Mesodermal cell (in vitro differentiated cells): ENCODE data around the gene MDN1.
A peak's percentile ranks its signal among the peaks of the same experiment; 100 is the strongest.
"Not testable (repeated sequence)": the region's sequence is repeated elsewhere in the genome, so short reads cannot be mapped to it uniquely, and the experiment has no call there.

Experiments
- H3K27ac ChIP-seq: 2 replicates; pipeline ENCODE4 v1.7.0; 2013; ENCODE audit warnings: mild to moderate bottlenecking, low read depth, low read length, moderate library complexity; ENCODE audit not compliant: severe bottlenecking
- H3K36me3 ChIP-seq: 2 replicates; pipeline ENCODE4 v1.7.1; 2013; ENCODE audit warnings: mild to moderate bottlenecking, low read length, moderate library complexity; ENCODE audit not compliant: control insufficient read depth, insufficient read depth
- H3K4me1 ChIP-seq: one replicate; pipeline ENCODE4 v1.7.1; 2013; ENCODE audit warnings: mild to moderate bottlenecking, low read length; ENCODE audit not compliant: insufficient read depth, control insufficient read depth, poor library complexity, severe bottlenecking
- H3K4me3 ChIP-seq: 2 replicates; pipeline ENCODE4 v1.7.0; 2013; ENCODE audit warnings: low read length, control low read depth, mild to moderate bottlenecking; ENCODE audit not compliant: insufficient read depth, poor library complexity, severe bottlenecking; ENCODE audit errors: extremely low read depth
- H3K9me3 ChIP-seq: 2 replicates; pipeline ENCODE4 v1.7.1; 2013; ENCODE audit warnings: mild to moderate bottlenecking, low read length, moderate library complexity; ENCODE audit not compliant: control insufficient read depth
- WGBS, 2 experiments: methylation state at CpG; one replicate each; pipeline ENCODE4 v1.1.5; 2013; ENCODE audit warnings: missing lambda C conversion rate in 2 of 2; ENCODE audit not compliant: insufficient coverage in 2 of 2; 5-methylcytosine and 5-hydroxymethylcytosine counted together

MDN1 gene

DNA sequence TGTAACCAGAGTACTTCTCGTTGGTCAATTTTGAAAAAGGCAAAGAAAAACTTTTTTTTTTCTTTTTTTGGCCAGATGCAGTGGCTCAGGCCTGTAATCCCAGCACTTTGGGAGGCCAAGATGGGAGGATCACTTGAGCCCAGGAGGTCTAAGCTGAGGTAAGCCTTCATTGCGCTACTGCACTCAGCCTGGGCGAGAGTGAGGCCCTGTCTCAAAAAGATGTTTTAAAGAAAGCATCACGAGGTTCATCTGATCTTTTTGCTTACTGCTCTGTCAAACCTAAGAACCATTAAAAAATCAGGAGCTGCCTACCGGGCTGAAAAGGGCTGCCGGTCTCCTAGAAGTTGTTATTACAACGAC lies 181.7 kb downstream of the MDN1 start:
- H3K36me3 ChIP-seq = peaks cover 40% of the 10 kb centered on the region
- H3K4me1 ChIP-seq = peaks cover 4% of the 10 kb centered on the region
- peak overlapping the region; percentile 69 for H3K4me3 ChIP-seq
- no peaks in the 10 kb centered on the region for H3K9me3 ChIP-seq
- 24 to 29% methylated on average over 7 of the region's 7 CpGs for WGBS, 2 experiments
- peak overlapping the region; percentile 86 for H3K27ac ChIP-seq

DNA sequence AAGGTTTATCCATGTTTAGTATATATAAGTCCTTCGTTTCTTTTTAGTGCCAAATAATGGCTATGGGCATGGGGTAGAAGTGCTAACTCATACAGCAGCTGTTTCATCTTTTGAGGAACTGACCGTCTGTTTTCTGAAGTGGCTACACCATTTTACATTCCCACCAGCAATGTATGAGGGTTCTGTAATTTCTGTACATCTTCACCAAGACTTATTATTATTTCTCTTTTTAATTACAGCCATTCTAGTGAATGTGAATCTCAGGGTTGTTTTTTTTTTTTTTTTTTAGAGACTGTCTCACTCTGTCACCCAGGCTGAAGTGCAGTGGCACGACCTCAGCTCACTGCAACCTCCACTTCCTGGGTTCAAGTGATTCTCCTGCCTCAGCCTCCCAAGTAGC lies 183.2 kb downstream of the MDN1 start:
- H3K36me3 ChIP-seq = peaks cover 27% of the 10 kb centered on the region
- H3K4me3 ChIP-seq, H3K4me1 ChIP-seq, H3K9me3 ChIP-seq, H3K27ac ChIP-seq: not testable (repeated sequence)
- 83% methylated on average over 1 of the region's 3 CpGs; no CpG with 5 or more reads in 1 of the 2 experiments for whole genome bisulfite sequencing, 2 experiments

DNA sequence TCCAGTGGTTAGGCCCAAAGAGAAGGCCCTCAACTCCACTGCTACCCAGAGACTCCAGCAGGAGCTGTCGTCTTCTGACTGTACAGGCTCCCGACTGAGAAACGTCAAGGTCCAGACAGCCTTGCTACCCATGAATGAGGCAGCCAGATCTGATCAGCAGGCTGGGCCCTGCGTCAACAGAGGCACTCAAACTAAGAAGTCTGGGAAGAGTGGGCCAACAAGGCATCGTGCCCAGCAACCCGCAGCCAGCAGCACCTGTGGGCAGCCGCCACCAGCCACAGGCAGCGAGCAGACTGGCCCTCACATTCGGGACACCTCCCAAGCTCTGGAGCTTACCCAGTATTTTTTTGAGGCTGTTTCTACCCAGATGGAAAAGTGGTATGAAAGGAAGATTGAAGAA lies 189.1 kb downstream of the MDN1 start:
- 89 to 90% methylated on average over 9 of the region's 9 CpGs for WGBS, 2 experiments
- H3K36me3 ChIP-seq = peaks cover 43% of the 10 kb centered on the region
- no peaks in the 10 kb centered on the region for H3K9me3 ChIP-seq
- no peaks in the 10 kb centered on the region for H3K4me1 ChIP-seq
- H3K27ac ChIP-seq = no peak overlapping the region
- no peak overlapping the region for H3K4me3 ChIP-seq

DNA sequence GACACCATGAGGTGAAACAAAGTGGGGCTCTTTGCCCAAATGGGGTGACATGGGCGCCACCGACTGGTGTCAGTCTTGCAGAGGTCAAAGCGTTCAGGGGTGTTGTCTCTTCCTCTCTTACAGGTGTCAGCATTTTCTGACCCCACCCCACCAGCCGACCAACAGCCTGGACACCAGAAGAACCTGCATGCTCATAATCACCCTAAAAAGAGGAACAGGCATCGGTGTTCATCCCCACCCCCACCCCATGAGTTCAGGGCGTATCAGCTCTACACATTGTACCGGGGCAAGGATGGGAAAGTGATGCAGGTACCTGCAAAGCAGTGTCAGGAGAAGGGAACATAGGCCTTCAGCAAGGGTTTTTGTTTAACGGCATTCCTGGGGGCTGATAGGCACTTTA lies 195.8 kb downstream of the MDN1 start:
- H3K4me1 ChIP-seq = no peaks in the 10 kb centered on the region
- no peak overlapping the region for H3K4me3 ChIP-seq
- no peaks in the 10 kb centered on the region for H3K9me3 ChIP-seq
- H3K36me3 ChIP-seq = peaks cover 34% of the 10 kb centered on the region
- no peak overlapping the region for H3K27ac ChIP-seq
- WGBS, 2 experiments = 94 to 100% methylated on average over 4 of the region's 8 CpGs

DNA sequence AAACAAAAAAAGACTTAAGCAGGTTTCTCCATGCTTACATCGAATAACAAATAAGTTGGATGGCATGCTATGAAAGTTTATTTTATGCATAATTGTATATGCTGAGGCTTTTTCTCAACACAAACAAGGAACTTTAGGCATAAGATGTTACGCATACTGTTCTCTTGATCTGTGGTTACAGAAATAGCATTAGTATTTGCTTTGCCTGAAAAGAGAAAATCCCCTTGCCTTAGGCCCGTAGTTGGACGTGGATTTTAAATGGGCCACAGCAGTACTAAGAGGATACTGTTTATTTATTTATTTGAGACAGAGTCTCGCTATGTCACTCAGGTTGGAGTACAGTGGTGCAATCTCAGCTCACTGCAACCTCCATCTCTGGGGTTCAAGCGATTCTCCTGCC lies 200.0 kb downstream of the MDN1 start:
- Histone ChIP-seq H3K4me3 (no peak overlapping the region), H3K27ac (no peak overlapping the region), H3K4me1 (no peaks in the 10 kb centered on the region), H3K36me3 (peaks cover 9% of the 10 kb centered on the region), H3K9me3 (no peaks in the 10 kb centered on the region)
- 90 to 100% methylated on average over 2 to 5 of the region's 6 CpGs for WGBS, 2 experiments

DNA sequence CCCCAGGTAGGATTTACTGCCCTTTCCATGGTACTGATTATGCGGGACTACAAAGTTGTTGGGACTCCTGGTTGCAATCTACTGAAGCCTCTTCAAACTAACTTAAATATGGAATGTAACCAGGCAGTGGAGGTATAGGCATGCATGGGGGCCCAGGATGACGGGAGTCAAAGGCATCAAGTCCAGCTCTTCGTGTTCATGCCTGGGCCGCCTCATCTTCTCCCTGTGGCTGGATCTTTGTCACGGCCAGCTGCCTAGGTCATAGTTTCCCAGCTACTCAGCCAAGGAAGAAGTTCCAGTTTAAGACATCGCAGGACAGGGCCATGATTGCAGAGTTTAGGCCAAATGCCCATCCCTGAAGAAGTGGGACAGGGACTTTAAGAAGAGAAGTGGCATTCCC lies 201.6 kb downstream of the MDN1 start:
- H3K4me1 ChIP-seq = no peaks in the 10 kb centered on the region
- H3K36me3 ChIP-seq = peaks cover 3% of the 10 kb centered on the region
- H3K27ac ChIP-seq = no peak overlapping the region
- H3K9me3 ChIP-seq = no peaks in the 10 kb centered on the region
- 84 to 89% methylated on average over 6 of the region's 6 CpGs for WGBS, 2 experiments
- H3K4me3 ChIP-seq = no peak overlapping the region

DNA sequence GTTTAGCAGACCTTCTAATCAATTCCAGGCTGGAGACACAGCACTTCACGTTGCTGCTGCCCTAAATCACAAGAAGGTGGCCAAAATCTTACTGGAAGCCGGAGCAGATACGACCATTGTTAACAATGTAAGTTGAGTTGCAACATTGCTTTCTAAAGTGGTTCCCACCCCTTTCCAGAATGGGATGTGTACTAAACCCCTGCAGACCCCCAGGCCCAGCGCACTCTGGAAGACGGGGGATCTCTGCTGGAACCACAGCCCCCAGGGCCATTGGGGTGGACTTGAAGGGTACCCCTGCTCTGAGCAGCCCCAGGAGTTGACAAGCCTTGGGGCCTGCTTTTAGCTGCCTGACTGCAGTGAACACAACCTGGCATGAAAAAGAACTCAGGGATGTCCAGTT lies 203.1 kb downstream of the MDN1 start:
- WGBS, 2 experiments = 98 to 100% methylated on average over 3 to 4 of the region's 5 CpGs
- Histone ChIP-seq H3K4me3 (no peak overlapping the region), H3K27ac (no peak overlapping the region), H3K4me1 (peaks cover 6% of the 10 kb centered on the region), H3K36me3 (peaks cover 3% of the 10 kb centered on the region), H3K9me3 (no peaks in the 10 kb centered on the region)

DNA sequence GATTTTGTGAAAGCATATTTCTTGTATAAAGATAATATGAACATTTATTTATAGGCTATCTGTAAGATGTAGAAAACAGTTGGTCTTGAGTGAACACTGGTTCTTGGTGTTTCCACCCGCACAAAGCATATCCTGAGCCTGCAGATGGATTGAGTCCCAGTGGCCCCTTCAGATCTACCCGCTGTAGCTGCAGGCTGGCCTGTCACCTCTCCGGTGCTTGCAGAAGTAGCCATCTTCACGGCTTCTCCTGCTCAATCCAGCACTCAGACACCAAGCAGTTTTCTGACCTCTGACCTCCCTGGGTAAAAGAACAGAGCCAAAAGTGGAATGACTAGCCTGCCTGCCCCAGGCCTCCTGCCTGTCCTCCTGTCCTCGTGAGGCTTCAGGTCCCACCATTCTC lies 203.7 kb downstream of the MDN1 start:
- 85 to 96% methylated on average over 5 of the region's 5 CpGs for WGBS, 2 experiments
- no peak overlapping the region for H3K27ac ChIP-seq
- peaks cover 3% of the 10 kb centered on the region for H3K36me3 ChIP-seq
- peaks cover 7% of the 10 kb centered on the region for H3K4me1 ChIP-seq
- H3K9me3 ChIP-seq = no peaks in the 10 kb centered on the region
- no peak overlapping the region for H3K4me3 ChIP-seq

DNA sequence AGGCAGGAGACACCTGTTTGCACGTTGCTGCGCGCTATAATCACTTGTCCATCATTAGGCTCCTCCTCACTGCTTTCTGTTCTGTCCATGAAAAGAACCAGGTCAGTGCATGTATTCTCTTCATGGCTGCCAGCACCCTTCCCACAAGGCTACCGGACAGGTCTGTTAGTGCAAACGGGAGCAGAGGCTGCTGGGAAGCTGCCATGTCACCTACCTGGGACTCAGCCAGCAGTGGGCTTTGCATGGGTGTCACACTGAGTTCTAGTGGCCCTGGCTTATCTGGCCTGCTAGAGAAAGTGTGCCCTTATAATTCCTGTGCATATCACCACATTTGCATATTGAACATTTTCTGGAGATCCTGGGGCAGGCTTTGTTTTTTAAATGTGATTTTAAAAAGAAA lies 205.8 kb downstream of the MDN1 start:
- 98 to 100% methylated on average over 5 of the region's 5 CpGs for WGBS, 2 experiments
- Histone ChIP-seq H3K36me3 (peaks cover 3% of the 10 kb centered on the region), H3K4me3 (no peak overlapping the region), H3K9me3 (no peaks in the 10 kb centered on the region), H3K27ac (no peak overlapping the region), H3K4me1 (peaks cover 7% of the 10 kb centered on the region)

DNA sequence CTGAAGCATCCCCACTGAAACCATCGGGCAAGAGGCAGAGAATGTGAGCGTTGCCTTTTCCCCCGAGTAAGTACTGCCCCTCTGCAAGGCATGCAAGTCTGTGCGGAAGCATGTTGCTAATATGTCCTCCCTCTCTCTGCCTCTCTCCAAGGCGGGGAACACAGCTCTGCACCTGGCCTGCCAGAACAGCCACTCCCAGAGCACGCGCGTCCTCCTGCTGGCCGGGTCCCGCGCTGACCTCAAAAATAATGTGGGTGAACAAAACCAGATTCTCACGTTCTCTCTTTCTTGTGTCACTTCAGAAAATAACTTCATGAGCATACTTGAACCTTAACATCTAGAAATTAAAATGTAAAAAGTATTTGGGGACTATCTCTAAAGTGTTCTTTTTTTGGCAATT lies 207.5 kb downstream of the MDN1 start:
- no peaks in the 10 kb centered on the region for H3K9me3 ChIP-seq

DNA sequence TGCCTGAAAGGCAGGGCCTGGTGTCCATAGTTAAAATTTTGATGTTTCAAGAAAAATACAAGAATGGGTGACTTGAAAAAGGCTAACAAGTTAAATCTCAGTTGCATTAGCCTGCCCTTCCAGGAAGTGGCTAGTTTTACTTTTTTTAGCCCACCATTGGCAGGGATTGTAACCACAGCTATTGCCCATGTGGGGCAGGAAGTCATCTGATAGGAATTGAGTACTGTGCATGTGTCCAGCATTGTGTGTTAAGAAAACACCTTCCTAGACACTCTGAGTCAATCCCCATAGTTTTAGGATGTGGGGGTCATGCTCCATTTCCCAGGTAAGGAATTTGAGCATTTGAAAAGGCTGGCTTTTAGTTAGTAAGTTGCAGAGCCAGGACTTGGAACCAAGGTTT lies 207.9 kb downstream of the MDN1 start:
- Histone ChIP-seq H3K4me3 (no peak overlapping the region), H3K4me1 (peaks cover 7% of the 10 kb centered on the region), H3K27ac (no peak overlapping the region), H3K36me3 (peaks cover 3% of the 10 kb centered on the region), H3K9me3 (no peaks in the 10 kb centered on the region)

More for the DNA sequence above, 207.5 kb downstream of the MDN1 start:
- Histone ChIP-seq H3K4me1 (peaks cover 7% of the 10 kb centered on the region), H3K36me3 (peaks cover 3% of the 10 kb centered on the region), H3K4me3 (no peak overlapping the region), H3K27ac (no peak overlapping the region)
- WGBS, 2 experiments = 91 to 94% methylated on average over 7 to 11 of the region's 12 CpGs
